SK-N-SH (cell line): ENCODE measurements around the gene TRIM9.
A peak's percentile ranks its signal among the peaks of the same experiment; 100 is the strongest.

Experiments used
- CTCF ChIP-seq: fragments of 200-600 bp; sonication (generic); IDR thresholded peaks from 2 replicates; pipeline ENCODE4 v1.6.1; 2017; ENCODE audit warnings: antibody characterized with exemption, mild to moderate bottlenecking, moderate library complexity
- EP300 ChIP-seq, 2 experiments: IDR thresholded peaks; 2 replicates each; pipeline versions ENCODE4 v1.4.0 to v1.6.1; 2012; ENCODE audit warnings: borderline replicate concordance in 1 of 2, low read depth in 1 of 2, low read length in 1 of 2
- JUND ChIP-seq: IDR thresholded peaks from 2 replicates; pipeline ENCODE4 v1.4.0; 2012
- RFX5 ChIP-seq: IDR thresholded peaks from 2 replicates; pipeline ENCODE4 v1.6.1; 2012; ENCODE audit warnings: mild to moderate bottlenecking, improper control_type of control experiment, low read length
- SMC3 ChIP-seq: IDR thresholded peaks from 2 replicates; pipeline ENCODE4 v1.6.1; 2012; ENCODE audit warnings: low read depth, low read length, improper control_type of control experiment
- TAF1 ChIP-seq: IDR thresholded peaks from 2 replicates; pipeline ENCODE4 v1.6.1; 2012; ENCODE audit warnings: low read depth, mild to moderate bottlenecking, low read length, moderate library complexity, borderline replicate concordance
- YY1 ChIP-seq: IDR thresholded peaks from 2 replicates; pipeline ENCODE4 v1.4.0; 2012; ENCODE audit warnings: low read depth, mild to moderate bottlenecking
- ZBTB33 ChIP-seq: IDR thresholded peaks from 2 replicates; pipeline ENCODE4 v1.4.0; 2012; ENCODE audit warnings: low read depth, borderline replicate concordance
- TF ChIP-seq, protein P1 (sequence below): IDR thresholded peaks from 2 replicates; pipeline ENCODE4 v1.4.0; 2012; ENCODE audit warnings: low read depth
- TF ChIP-seq, protein P2 (sequence below): IDR thresholded peaks from 2 replicates; pipeline ENCODE4 v1.6.1; 2012; ENCODE audit warnings: mild to moderate bottlenecking, low read depth, low read length, moderate library complexity

DNA sequence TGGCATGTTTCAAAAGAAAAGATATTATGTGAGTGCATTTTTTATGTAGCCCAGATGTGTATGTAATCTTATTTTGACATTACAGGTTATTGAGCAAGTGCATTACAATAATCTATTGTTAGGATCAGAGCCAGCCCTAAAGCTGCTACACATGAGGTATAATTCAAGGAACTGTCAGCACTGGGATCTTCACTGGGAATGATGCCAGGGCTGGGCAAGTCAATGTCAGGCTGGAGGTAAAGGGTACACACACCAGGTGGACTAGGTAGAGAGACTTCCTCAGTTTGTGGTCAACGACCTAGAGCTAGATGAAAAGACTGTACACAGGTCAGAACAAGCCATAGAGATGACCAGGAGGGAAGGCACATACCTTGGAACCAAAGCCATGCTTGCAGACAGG, 15.4 kb downstream of the TRIM9 start:
- TF ChIP-seq CTCF (no peak), TAF1 (no peak), RFX5 (no peak), YY1 (no peak), SMC3 (no peak), ZBTB33 (no peak), JUND (no peak), EP300 (IDR thresholded peaks at IDR 0.05; ENCODE audit: borderline replicate concordance in 1 of 2, low read depth in 1 of 2, low read length in 1 of 2) (peak in 1 of 2 experiments; percentile 57; a peak in 2 of 4 replicates)
- TF ChIP-seq, protein P1, sequence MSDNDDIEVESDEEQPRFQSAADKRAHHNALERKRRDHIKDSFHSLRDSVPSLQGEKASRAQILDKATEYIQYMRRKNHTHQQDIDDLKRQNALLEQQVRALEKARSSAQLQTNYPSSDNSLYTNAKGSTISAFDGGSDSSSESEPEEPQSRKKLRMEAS: no peak
- TF ChIP-seq, protein P2, sequence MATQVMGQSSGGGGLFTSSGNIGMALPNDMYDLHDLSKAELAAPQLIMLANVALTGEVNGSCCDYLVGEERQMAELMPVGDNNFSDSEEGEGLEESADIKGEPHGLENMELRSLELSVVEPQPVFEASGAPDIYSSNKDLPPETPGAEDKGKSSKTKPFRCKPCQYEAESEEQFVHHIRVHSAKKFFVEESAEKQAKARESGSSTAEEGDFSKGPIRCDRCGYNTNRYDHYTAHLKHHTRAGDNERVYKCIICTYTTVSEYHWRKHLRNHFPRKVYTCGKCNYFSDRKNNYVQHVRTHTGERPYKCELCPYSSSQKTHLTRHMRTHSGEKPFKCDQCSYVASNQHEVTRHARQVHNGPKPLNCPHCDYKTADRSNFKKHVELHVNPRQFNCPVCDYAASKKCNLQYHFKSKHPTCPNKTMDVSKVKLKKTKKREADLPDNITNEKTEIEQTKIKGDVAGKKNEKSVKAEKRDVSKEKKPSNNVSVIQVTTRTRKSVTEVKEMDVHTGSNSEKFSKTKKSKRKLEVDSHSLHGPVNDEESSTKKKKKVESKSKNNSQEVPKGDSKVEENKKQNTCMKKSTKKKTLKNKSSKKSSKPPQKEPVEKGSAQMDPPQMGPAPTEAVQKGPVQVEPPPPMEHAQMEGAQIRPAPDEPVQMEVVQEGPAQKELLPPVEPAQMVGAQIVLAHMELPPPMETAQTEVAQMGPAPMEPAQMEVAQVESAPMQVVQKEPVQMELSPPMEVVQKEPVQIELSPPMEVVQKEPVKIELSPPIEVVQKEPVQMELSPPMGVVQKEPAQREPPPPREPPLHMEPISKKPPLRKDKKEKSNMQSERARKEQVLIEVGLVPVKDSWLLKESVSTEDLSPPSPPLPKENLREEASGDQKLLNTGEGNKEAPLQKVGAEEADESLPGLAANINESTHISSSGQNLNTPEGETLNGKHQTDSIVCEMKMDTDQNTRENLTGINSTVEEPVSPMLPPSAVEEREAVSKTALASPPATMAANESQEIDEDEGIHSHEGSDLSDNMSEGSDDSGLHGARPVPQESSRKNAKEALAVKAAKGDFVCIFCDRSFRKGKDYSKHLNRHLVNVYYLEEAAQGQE: no peak
